DOHH2 (cell line): ENCODE results near the gene TIPARP.

Source experiments
- CTCF ChIP-seq: fragments of 200-600 bp; sonication (generic); IDR thresholded peaks from one replicate; pipeline ENCODE4 v1.5.1; 2014; ENCODE audit warnings: antibody characterized with exemption, mild to moderate bottlenecking, low read depth, low read length; ENCODE audit not compliant: poor library complexity, severe bottlenecking
- EZH2phosphoT487 ChIP-seq: fragments of 200-600 bp; sonication (generic); IDR thresholded peaks from 2 replicates; pipeline ENCODE4 v1.6.1; 2017; ENCODE audit warnings: borderline replicate concordance, mild to moderate bottlenecking, antibody characterized with exemption, low read length, moderate library complexity, mixed read lengths

GRCh38 chr3:156632601-156633000, 41.8 kb upstream of the TIPARP start:
- no peak for TF ChIP-seq CTCF
- no peak for TF ChIP-seq EZH2phosphoT487
